Activated naive CD4-positive, alpha-beta T cell (primary cell): ENCODE results near the gene SUPT4H1.
A peak's percentile ranks its signal among the peaks of the same experiment; 100 is the strongest.

Experiments
- DNase-seq, 4 experiments: peaks; one replicate each; lab custom pipeline; 2025; lab: John Stamatoyannopoulos, UW

Gene SUPT4H1

GRCh38 chr17:58303971-58304749 lies 47.8 kb downstream of the SUPT4H1 start:
- DNase-seq = peak in 2 of 4 experiments; percentile 22 to 50

DNA sequence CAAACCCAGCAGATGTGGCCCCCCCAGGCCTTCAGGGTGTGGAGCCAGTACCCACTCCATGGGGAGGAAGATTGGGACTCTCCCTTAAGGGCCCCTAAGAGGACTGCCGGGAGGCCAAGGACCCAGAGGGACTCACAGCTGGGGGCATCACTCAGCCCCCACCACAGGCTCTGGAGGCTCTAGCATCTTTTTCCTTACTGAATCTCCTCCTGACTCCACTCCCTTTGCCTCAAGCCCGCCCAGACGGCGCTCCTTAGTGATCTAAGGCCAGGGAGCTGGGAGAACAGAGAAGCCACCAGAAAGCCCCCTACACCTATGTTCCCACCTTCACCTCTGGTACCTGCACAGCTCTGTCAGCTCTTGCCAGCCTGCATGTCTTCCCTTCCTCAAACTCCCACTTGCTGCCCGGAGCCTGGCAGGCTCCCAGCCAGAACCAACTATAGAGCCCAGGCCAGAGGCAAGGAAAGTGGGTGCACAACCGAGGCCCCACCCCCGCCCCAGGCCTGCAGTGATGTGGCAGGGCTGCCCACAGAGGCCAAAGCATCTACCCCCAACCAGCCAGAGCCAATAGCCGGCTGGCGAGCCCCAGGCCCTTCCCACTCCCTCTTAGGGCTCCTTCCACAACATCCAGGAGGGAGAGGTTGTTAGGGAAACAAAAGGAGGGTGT lies 48.9 kb downstream of the SUPT4H1 start:
- no peak for DNase-seq

GRCh38 chr17:58302171-58302918 lies 49.7 kb downstream of the SUPT4H1 start:
- no peak for DNase-seq

DNA sequence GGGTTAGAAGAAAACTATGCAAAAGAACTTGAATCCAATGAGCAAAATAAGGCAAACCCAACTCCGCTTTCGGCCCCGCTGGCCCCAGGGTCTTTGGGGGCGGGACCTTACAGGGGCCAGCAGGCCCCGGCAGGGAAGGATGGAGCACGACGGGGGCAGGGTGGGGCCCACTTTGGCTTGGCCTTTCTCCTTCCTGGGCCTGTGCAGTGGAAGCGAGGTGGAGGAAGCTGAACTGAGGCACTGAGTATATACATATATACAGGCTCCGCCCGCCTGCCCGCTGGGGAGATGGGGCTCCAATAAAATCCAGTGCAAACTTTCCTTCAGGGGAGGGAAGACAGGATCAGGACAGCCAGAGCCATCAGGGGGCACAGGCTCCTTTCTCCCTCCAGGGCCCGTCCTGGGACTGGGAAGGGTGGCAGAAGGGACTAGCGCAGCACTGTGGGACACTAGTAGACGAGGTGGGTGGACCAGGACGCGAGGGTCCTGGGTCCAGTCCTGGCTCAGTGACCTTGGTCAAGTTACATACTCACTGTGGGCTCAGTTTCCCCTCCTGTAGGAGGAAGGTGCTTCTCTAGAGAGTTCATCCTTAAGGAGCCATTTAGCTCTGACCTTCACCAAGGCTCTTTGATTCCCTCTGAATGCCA lies 50.4 kb downstream of the SUPT4H1 start:
- DNase-seq = no peak

GRCh38 chr17:58300336-58300735 lies 51.7 kb downstream of the SUPT4H1 start:
- DNase-seq = no peak
